HG03354 (cell line): ENCODE data around the gene MAP7.
"Not testable (repeated sequence)": the region's sequence is repeated elsewhere in the genome, so short reads cannot be mapped to it uniquely, and the experiment has no call there.

Experiments
- ATAC-seq: cut with Tn5 transposase; IDR thresholded peaks from one replicate; pipeline ENCODE4 v1.9.1; 2021; ENCODE audit warnings: mild to moderate bottlenecking; ENCODE audit not compliant: unreplicated experiment, poor library complexity, severe bottlenecking

MAP7 gene

DNA sequence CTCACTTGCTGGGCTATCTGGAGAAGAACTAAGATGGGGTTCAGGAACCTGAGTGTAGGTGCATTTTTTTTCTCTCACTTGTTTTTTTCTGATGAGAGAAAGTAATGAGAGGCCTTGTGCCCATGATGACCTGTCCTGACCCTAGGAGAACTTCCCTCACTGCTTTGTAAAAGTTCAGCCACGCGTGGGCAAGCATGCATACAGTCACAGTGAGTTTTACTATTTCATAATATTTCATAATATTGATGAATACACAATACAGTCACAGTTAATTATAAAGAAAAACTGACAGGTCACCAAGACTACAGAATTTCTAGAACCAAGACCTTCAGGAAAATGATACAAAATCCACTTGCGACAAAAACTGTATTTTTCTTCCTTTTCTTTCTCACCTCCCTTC lies 111.8 kb downstream of the MAP7 start:
- no peak for ATAC-seq

DNA sequence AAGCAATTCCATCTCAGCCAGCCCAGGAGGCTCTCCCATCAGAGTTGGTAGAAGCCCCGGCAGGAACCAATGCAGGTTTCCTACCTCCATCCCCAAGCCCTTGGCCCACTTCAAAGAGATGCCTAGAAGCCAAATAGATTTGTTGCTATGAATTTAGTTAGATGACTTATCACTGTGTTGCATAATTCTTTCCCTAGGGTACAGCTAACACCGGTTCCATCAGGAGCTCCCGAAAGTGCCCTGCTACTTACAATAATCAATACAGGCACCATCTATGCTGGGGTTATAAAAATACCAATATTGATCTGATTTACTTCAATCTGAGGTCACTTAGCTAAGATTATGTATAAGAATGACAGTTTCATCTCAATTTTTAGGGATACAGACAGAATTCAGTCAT lies 113.0 kb downstream of the MAP7 start:
- ATAC-seq: no peak

DNA sequence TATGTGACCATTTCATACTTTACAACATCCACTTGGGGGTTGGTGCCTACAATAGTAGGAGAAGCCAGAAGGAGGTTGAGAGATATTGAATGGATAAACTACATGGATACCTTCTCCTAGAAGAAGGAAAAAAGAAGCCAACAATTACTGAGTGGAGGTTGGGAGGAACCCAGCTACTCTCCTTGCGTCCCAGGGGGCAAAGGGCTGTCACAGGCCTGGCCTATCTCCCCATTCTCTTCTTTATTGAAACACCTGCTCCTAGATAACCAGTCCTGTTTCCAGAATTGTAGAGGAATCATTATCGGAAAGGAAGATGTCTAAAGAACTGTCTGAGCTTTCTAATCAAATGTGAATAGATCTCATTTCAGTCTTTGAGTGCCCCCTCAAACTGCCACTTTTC lies 115.1 kb downstream of the MAP7 start:
- ATAC-seq: no peak

DNA sequence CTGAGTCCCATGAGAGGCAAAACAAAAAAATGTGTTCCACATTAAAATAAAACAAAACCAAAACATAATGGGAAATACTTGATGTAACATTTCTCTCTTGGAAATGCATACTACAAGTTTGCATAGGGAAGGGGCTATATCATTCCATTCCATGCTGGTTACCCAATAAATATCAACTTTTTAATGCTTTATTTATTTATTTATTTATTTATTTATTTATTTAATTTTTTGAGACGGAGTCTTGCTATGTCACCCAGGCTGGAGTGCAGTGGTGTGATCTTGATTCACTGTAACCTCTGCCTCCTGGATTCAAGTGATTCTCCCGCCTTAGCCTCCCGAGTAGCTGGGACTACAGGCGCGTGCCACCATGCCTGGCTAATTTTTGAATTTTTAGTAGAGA lies 118.9 kb downstream of the MAP7 start:
- ATAC-seq: not testable (repeated sequence)

DNA sequence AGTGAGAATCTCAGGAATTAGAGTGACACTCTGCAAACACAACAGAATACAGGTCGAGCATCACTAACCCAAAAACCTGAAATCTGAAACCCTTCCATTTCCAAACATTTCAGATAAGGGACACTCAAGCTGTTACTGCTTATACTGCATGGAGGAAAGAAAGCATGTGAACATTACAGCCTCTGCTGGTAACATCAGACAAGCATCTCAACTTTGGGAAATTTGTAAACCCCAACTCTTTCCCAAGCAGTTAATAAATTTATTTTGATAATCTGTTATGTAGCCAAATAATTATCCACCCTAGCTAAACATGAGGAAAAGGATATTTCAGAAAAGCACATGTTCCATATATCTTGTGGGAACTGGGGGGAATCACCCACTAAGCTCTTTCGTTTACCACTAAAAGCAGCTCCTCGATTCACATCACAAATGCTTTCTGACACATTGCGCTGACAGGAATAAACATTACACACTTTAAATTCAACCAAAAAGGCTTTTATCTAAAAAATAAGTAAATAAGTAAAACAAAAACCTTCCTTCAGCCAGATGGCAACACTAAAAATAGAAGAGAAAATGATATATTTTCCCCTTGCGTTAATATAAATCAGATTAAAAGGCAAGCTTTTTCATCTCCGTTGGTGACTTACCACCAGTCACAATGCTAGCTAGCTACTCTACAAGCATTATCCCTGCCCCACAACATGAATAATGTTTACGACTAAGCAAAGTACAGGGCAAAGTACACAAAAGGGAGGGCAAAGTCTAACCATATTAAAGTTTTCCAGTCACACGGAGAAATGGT lies 120.8 kb downstream of the MAP7 start:
- ATAC-seq: no peak

DNA sequence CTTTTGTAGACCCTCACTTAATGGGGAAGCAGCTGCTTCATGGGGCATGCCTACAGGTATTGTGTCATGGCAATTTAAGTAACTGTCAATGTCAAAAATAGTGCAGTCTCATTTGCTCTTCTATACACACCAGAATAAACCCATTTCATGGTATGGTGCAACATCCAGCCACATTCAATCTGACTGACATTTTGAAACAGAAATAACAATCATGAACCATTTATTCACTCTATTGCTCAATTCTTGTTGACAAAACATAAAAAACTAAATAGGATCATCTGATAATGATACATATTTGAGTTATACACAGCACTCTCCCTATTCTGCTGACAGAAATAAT lies 122.9 kb downstream of the MAP7 start:
- no peak for ATAC-seq

DNA sequence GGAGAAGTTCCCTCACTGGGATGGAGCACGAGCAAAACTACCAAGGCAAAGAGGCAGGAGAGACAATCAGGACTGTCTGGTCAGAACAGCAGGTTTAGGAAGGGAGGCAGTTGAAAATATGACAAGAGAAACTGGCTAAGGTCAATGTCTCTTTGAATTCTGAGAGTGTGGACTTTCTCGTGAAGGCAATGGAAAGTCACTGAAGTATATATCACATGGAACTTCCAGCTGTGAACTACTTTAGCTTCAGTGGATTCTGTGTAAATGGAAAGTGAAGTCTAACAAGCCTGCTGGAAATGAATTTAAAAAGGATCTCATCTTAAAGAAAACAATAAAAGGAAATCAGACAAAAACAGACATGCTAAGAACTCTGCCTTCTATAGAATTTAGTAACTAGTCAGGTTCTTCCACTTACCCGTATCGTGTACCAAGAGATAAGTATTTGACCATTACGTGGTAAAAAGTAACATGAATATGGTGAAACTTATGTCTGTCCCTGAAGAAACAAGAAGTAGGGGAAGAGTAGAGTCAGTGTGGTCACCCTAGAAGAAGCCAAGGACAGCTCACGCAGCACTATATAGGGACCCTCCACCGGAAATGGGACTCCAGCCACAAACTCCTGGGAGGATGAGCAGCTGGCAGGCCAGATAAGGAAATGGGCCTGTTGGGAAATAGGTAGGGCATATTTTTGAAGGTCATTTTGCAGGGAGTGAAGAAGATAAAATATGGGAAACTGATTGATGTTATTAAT lies 123.4 kb downstream of the MAP7 start:
- no peak for ATAC-seq

DNA sequence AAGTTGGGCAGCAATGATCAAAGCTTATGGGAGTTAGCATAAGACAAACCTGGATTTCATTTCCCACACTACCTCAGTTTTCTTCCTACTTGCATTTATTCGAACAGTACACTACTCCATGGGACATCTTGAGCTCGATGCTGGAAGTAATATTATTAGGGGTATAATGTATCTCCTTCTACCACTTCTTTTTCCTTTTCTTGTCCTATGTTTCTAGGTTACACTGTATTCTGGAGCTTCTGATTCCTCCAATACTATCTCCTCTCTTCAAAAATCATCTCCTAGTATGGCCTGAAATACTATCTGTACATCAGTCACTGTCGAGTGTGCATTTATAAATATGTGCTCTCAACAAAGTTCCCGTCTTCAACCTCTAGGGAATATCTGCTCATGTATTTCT lies 124.4 kb downstream of the MAP7 start:
- no peak for ATAC-seq

DNA sequence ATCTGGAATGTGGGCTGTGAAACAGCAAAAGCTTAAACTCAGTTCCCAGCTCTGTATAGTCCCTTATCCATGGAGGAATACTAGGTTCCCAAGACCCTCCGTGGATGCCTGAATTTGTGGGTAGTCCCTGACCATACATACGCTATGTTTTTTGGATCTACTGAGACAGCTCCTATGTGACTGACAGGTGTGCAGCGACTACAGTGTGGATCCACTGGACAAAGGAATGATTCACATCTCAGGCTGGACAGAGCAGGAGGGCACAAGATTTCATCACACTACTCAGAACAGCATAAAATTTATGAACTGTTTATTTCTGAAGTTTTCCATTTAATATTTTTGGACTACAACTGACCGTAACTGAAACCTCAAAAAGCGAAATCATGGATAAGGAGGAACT lies 125.3 kb downstream of the MAP7 start:
- no peak for ATAC-seq

DNA sequence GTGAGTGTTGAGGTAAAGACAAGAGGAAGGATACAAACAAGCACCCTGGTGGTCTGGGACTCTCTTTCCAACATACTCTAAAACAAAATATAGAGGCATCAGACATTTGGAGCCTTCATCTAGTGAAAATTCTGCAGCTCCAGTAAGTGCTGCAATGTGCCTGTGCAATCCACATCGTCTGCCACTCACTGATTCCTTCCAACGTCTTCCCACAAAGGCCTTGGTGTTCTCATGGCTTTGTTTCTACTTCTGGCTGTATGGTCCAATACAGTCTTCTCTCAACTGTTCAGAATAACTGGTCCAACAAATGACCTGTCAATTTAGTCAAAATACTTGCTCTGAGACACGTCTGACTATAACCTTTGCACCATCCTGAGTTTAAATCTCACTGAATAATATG lies 125.8 kb downstream of the MAP7 start:
- no peak for ATAC-seq

DNA sequence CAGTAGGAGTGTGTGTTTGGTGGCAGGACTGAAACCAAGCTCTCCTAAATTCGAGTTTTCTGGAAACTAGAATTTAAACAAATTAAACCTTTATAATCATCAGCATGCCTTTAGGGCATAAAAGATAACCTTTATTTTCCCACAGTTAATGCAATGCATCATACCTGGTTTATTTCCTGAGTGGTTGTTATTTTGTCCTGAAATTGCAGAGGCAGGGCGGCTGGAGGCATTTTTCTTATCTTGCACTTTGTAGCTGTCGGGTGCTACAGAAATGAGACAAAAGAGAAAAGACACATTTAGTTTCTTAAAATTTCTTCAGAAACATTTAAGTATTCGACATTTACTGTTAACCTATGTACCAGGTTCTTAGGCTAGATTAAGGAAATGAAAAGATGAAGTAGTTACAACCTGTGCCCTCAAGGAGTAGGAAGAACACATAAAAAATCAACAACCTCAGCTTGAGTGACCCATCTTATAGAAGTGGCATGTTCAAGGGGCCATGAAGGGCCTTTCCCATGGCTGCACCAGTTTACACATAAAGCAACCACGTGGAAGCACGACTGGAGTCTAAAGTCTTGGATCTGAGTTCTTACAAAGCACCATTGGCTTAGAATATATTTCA lies 128.6 kb downstream of the MAP7 start:
- ATAC-seq: no peak

DNA sequence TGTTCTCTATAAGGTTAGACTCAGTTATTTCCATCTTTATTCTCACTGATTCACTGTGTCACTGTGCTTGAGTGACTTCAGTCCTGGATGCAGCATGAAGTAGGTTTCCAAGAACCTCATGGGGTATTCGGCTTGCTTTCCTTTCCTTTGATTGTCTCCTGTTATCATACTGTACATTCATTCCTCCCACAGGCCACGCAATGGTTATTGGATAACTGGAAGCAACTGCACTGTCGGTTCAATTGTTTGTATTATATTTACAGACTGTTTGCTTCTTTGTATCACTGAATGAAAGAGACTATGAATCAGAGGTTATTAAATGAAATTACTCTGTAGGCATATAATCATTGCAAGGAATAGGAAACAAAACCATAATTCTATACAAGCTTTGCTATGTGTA lies 129.4 kb downstream of the MAP7 start:
- no peak for ATAC-seq

DNA sequence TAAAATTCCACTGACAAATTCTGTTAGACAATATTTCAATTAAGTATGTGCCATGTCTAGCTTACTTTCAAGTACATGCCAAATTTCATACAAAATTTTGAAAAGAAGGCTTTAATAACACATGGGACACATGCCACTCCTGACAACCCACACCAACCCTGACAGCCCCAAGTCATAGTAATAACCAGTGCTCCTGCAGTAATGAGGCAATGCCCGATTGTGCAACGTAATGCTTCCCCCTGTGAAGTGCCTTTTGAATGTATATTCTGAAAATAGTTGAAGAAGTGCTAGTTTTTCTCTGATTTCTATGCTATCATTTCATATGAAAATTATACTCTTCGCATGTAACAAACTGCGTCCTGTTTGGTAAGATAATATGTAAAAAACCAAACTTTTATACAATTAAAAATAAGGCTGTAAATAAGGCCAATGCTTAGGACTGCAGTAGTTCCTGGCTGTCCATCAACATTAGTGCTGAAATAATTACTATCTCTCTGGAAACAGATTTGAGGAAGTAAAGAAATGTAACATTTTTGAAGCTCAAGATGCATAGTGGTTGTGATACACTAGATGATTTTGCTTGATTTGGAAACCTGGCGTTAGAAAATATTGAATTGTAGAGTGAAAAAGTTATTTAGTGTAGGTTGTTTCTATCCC lies 134.7 kb downstream of the MAP7 start:
- ATAC-seq: no peak

DNA sequence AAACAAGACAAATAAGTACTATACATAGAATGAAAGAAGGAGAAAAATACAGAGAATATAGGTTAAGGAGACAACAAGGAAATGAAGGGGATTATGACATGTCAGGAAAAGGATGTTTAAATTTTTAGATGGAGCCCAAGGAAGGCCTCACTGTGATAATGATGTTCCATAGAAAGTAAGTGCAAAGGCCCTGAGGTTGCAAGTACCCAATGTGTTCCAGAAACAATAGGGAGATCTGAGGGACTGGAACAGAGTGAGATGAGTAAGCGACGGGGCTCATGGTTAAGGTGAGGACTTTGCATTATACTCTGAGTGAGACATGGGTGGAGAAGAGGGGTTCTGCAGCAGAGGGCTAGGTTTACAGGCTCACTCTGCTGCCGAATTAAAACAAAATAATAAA lies 137.8 kb downstream of the MAP7 start:
- ATAC-seq: no peak

DNA sequence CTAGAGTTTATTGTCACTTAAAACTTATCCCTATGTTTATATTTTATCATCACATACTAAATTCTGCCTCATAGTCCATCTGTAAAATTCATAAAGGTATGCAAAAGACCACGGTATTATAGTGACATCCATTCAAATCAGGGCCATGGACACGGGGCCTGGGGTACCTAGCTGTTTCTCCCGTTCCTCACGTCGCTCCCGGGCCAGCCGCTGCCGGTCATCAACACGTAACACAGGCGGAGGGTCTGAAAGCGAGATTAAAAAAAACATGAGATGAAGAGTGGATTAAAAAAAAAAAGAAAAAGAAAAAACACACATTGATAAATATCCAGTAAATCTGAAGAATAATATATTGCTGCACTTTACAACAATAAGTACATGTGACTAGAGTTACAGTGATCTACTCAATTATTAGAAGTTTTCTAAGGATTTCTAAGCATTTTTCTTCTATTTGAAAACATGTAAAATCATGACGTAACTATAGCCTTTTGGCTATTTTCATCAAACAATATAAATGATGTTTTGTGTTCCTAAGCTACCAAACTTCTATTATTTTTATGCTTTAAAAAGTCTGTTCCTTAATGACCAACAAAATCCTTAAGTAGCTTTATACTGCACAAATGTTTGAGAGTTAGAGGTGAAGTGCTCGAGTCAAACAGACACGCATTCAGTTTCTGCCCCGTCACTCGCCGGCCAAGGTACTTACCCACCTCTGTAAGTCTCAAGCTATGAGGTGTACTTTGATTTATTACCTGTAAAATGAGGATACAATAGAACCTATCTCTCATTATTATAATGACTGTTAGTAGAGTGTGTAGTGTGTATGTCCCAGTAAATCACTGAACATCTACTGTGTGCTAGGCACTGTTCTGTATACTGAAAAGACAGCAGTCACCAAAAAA lies 138.5 kb downstream of the MAP7 start:
- ATAC-seq: no peak

DNA sequence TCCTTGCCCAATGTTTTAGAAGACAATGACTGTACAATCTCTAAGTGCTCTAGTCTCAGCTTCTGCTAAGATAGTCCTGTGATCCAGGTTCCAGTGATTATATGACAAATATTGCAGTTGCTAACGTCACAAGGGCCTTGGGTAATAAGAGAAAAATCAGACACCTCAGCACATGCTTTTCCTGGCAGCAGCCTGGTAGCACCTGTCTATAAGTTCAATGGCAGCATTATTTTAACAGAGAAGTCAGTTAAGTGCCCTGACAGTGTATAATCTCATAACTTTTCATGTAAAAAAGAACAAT lies 139.2 kb downstream of the MAP7 start:
- no peak for ATAC-seq

DNA sequence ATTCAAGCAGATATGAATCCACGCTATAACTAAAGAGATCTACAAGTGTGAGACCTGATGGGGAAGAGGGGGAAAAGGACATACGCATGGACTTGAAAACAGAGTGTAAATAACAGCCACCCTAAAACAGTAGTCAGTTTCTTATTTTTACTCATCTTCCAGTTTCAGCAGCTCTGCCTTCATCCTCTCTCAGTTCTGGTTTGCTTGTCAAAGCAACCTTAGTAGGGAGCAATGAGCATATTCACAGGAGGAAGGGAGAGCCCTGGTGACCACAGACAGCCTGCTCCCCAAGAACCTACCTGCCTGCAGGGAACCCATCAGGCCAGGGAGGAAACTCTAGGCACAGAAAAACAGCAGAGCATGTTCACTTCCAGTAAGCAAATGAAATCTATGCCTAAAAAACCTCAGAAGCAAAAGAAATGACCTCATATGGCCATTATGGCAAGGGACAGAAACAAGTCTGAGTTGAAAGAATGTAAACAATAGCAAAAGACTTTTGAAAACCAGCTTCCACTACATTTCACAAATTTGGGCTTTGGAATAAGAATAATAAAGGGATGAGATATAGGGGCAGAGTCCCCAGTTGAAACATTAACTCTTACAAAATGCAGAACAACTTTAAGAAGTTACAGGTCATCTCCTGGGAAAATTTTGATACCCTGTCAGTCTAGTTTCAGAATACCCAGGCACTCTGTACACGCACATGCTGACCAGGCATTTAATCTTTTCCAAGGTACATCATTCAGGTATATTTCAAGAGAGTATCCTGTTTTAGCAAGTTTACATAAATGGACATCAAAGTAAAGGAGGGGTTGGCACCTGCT lies 139.8 kb downstream of the MAP7 start:
- no peak for ATAC-seq

DNA sequence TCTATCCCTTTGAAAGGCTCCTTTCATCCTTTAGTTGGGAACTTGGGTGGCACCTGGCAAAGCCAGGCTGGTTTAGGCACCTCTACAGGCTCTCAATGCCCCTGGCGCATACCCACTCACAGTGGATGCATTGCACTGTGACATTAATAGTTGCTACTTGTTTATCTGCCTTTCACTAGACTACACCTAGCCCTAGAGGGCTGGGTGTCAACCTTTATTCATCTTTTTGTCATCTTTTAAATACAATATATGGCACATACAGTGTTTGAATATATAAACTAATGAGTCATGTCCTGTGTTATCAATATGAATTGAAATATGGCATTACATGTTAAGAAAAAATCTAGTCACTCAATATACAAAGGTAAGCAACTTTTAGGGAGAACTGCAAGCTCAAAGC lies 140.6 kb downstream of the MAP7 start:
- no peak for ATAC-seq

DNA sequence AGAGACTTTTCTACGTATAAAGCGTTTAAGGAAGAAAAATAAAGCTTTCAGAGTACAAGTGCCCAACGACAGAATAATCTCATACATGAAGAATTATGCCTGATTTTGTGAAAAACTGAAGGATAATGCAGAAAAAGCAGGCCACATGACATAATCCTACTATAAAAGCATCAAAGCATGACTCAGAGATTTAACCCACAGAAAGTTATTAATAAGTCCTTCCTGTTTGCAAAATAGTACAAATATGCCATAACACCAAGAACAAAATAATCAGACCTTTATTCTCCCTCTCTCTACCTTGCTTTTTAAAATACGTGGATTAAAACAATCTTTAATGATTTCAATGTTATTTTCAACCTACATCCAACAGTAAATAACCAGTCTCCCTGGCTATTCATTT lies 142.0 kb downstream of the MAP7 start:
- ATAC-seq: no peak
